Adipose tissue (tissue), 3 donors: ENCODE measurements around the gene USP31. TPM values are rescaled to one million over a fixed set of nuclear protein-coding genes. Genes with fewer than 3 reads are reported as not detected.

Experiments
- H3K27ac ChIP-seq: one replicate; pipeline ENCODE4 v1.5.1; 2013; ENCODE audit warnings: low read depth, low read length
- WGBS, 3 donors: extraction: QIAGEN DNeasy Blood & Tissue Kit; methylation state at CpG; one replicate each; pipeline ENCODE4 v1.1.7; 2013; 5-methylcytosine and 5-hydroxymethylcytosine counted together
- polyA plus RNA-seq, 3 donors: library from polyadenylated mRNA; stranded (reverse); fragments of 200-250 nt; gene quantifications; one replicate each; pipeline ENCODE4 v1.2.3, GENCODE V29; 2013
- donor health status: healthy with polysubstance abuse.
- donor health status: Bipolar disorder and iron deficiency.
- donor health status: healthy.

USP31 gene
- polyA plus RNA-seq, 3 donors = 1.7 to 3.3 (median 2.7) TPM

DNA sequence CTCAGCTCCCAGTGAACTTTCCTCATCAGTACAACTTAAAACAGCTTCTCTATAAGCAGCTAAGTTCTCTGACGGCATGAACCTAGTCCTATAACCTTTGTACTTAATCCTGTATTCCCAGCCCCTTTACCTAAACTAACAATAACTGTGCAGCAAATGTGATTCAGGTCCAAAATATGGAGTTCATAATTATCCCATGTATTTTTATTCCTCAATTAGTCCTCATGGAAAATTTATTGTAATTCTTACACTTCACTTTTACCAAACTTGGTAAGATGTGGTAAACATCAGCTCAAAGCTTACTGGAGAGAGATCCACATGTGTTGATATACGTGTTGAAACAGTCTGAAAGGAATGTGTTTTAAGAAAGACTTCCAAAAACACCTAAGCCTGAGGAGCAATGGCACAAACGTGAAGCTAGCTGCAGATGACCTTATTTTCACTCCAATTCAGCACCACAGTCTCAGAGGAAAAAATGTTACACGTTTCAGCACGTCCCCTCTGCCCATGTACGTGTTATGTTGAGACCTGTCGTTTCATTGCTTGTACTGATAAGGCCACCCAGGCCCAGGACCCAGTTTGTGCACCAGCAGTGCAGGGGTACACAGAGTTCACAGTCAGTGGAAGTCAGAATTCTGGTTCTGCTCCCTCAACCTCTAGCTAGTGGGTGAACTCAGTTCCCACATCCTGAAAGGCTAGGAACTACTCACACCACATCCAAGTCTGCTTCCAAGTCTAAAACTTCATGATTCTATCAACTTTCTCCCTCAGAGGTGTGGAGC, 7.1 kb downstream of the USP31 start:
- 37 to 74% (median 66%) methylated on average over 7 of the region's 7 CpGs for WGBS, 3 donors
- no peak overlapping the region for H3K27ac ChIP-seq

- WGBS, 3 donors = 93 to 96% (median 95%) methylated on average over 6 of the region's 6 CpGs
- H3K27ac ChIP-seq = no peak overlapping the region
Measured at GRCh38 chr16:23141500-23141899, 7.8 kb downstream of the USP31 start.

GRCh38 chr16:23141033-23141432, 8.2 kb downstream of the USP31 start:
- WGBS, 3 donors = 94 to 98% (median 95%) methylated on average over 3 of the region's 3 CpGs
- H3K27ac ChIP-seq = no peak overlapping the region

DNA sequence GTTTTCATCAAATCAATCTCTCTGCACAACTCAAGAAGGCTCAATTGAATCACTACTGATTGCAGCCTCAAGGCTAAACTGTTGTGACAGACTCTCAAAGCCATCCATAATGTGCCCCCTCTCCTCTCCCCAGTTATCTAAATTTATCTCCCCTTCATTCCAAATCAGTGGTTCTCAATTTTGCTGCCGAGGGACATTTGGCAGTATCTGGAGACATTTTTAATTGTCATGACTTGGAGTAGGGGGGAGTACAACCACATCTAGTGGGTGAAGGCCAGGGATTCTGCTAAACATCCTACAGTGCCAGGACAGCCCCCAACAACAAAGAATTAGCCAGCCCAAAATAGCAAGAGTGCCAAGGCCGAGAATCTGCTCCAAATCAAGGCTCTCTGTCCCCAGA, 9.1 kb downstream of the USP31 start:
- whole genome bisulfite sequencing, 3 donors = 74 to 78% (median 74%) methylated on average over 2 of the region's 2 CpGs
- no peak overlapping the region for H3K27ac ChIP-seq

DNA sequence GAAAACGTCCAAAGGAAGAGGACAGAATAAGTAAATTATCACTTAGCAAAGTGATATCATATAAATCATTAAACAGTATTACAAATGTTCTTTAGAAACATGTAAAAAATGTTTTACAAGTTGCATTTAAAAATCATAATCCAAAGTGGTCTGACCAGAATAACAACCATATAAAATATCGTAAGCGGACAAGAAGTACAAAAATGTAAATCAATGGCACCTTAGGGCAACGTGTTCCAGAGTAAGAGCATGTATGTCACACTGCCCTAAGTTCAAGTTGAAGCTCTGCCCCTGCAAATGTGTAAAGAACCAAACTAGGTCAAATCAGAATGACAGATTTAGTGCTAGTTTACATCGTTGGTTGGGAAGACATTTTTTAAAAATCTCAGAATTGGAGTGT, 11.4 kb downstream of the USP31 start:
- 56 to 82% (median 73%) methylated on average over 5 of the region's 5 CpGs for WGBS, 3 donors
- no peak overlapping the region for H3K27ac ChIP-seq

GRCh38 chr16:23137256-23137655, 12.0 kb downstream of the USP31 start:
- 88% methylated on average over 2 of the region's 2 CpGs for WGBS, 3 donors
- no peak overlapping the region for H3K27ac ChIP-seq

DNA sequence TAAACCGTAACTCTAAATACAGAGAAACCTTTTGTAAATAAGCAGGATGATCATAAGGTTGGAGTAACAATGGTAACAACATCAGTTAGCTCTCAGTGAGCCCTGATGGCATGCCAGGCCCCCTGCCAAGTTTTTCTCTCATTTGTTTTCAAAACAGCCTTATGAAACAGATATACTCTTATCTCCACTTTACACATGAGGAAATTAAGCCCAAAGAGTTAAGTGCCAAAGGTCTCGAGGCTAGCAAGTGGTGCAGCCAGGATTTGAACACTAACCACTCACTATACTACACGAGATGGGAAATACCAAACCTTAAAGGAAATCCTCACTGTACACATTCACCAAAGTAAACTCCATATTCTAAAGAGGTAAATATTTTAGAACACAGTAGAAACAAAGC, 15.0 kb downstream of the USP31 start:
- WGBS, 3 donors = 34 to 40% (median 34%) methylated on average over 3 of the region's 3 CpGs
- H3K27ac ChIP-seq = no peak overlapping the region

DNA sequence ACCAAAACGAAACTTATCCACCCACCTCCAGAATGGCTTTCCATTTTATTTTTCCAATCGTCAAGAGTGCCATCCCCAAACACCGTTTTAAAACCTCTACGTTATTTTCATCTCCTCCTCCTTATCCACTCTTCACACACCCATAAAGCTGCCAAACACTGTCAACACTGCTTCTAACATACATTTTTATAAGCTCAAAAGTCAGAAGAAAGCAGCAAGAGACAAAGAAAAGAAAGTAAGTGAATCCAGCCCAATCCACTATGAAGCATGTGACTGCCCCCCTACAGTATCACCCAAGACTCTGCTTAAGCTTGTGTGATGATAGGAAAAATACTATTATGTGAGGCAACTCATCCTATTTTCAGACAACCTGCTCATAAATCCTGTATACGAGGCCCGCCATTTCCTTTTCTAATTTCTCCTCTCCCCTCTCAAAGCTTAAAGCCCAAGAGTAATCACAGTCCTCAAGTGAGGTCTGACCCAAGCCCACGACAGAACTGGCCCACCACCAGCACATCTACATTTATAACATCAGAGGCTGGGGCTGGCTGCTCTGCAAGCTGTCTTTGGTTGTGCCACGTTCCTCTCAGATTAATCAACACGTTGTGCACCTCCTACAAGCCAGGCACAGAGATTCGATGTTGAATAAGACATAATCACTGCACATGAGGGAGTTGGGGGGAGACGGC, 16.3 kb downstream of the USP31 start:
- 39 to 70% (median 59%) methylated on average over 11 of the region's 11 CpGs for WGBS, 3 donors
- no peak overlapping the region for H3K27ac ChIP-seq

DNA sequence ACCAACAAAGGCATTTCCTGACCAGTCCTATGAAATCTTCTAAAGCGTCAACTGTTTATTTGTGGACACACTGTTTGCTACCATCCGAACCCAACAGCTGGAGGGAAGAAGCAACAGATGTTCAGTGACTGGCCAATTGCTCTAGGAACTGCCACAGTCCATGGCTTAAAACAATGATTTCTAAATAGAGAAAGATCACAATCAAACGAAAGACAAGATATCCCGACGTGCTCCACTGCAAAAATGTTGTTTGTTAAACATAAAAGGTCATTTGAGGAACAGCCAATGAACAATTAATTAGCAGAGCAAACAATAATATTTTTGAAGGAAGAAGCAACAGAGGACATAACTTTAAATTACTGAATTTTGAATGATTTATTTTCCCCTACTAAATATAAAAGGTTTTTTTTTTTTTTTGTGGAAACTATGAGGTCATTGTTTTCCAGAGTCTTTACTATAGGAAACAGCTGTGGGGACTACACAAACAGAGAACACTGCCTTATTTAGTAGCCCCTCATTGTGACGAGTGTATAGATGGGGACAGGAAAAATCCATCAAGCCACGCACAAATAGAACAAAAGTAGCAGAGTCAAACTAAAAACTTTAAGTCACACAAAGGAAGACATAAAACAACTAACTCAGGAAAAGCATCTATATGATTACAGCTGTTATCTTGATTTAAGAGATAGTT, 17.2 kb downstream of the USP31 start:
- 30 to 52% (median 48%) methylated on average over 7 of the region's 7 CpGs for WGBS, 3 donors
- no peak overlapping the region for H3K27ac ChIP-seq

- WGBS, 3 donors = 74 to 85% (median 81%) methylated on average over 1 of the region's 1 CpG
- H3K27ac ChIP-seq = no peak overlapping the region
Measured at GRCh38 chr16:23131436-23131835, 17.8 kb downstream of the USP31 start.

- 73 to 83% (median 82%) methylated on average over 3 of the region's 3 CpGs for WGBS, 3 donors
- no peak overlapping the region for H3K27ac ChIP-seq
Measured at GRCh38 chr16:23131036-23131435, 18.2 kb downstream of the USP31 start.

DNA sequence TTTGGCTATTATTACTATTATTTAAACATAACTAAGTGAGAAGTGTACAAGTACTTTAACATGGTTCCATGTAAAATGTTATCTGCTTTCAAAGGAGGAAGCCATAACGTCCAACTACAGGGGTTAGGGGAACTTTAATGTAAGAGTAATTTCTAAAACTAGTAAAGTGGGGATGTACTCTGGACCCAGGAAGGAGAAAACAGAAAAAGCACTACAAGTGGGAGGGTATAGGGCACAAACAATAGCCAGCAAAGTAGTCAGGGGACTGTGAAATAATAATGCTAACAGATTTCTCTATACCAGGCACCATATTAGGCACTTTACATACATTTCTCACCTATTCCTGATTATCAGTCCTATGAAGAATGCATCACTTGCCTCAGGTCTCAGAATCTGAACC, 19.6 kb downstream of the USP31 start:
- no peak overlapping the region for H3K27ac ChIP-seq
- WGBS, 3 donors = 39 to 49% (median 42%) methylated on average over 1 of the region's 1 CpG

DNA sequence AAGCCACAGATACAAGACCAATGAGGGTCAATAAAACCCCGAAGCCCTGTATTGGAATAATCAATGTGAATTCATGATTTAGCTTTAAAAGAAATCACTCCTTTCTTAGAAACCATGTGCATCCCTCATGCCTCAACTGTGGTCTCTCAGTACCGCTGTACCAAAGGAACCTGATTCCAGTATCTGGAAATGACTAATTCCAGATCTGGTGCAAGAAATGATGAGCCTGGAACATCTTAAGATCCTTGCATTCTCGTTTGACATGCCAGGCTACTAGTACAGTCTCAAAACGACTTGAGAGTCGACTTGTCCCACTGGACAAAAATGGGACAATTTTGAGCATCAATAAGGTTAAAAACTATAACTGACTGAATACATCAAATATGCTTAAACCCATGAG, 21.2 kb downstream of the USP31 start:
- H3K27ac ChIP-seq = no peak overlapping the region

GRCh38 chr16:23125277-23125676, 24.0 kb downstream of the USP31 start:
- WGBS, 3 donors = 15 to 37% (median 29%) methylated on average over 2 of the region's 2 CpGs
- no peak overlapping the region for H3K27ac ChIP-seq

More for the DNA sequence above, 21.2 kb downstream of the USP31 start:
- WGBS, 3 donors = 79 to 85% (median 84%) methylated on average over 5 of the region's 5 CpGs

- WGBS, 3 donors = 87 to 95% (median 88%) methylated on average over 8 of the region's 8 CpGs
- no peak overlapping the region for H3K27ac ChIP-seq
Measured at GRCh38 chr16:23124315-23124714, 24.9 kb downstream of the USP31 start.

- WGBS, 3 donors = 80 to 90% (median 85%) methylated on average over 5 of the region's 5 CpGs
- no peak overlapping the region for H3K27ac ChIP-seq
Measured at GRCh38 chr16:23122144-23122543, 27.1 kb downstream of the USP31 start.

- H3K27ac ChIP-seq = no peak overlapping the region
- 71 to 86% (median 71%) methylated on average over 3 of the region's 3 CpGs for WGBS, 3 donors
Measured at GRCh38 chr16:23121024-23121423, 28.2 kb downstream of the USP31 start.

- 86 to 97% (median 88%) methylated on average over 4 of the region's 4 CpGs for WGBS, 3 donors
- H3K27ac ChIP-seq = no peak overlapping the region
Measured at GRCh38 chr16:23120562-23120961, 28.7 kb downstream of the USP31 start.

DNA sequence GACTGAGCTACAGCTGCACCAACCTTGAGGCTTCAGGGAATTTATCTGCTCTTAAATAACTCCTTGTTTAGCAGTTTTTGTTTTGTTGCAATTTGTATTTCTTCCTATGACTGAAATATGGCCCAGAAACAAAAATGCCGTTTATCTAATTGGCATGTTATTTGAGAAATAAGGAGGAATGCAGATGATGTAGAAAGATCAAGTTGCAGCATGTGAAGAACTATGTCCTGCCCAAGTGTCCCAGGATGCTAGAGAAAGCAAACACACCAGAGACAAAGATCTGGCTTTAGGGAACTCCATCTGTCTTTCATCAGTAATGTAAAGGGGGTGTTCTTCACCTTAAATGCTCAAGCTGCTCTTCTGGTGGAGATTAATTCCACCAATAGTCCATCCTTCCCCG, 29.7 kb downstream of the USP31 start:
- H3K27ac ChIP-seq = no peak overlapping the region
- WGBS, 3 donors = 51 to 73% (median 56%) methylated on average over 2 of the region's 2 CpGs
